H9 (cell line): ENCODE measurements around the gene CCDC85A. TPM values are rescaled to one million over a fixed set of nuclear protein-coding genes. Genes with fewer than 3 reads are reported as not detected.

Experiments used
- DNase-seq: peaks from one replicate; pipeline ENCODE4 v3.0.0-alpha.2; 2017
- H2AFZ ChIP-seq: one replicate; pipeline ENCODE4 v1.6.1; 2013; ENCODE audit warnings: mild to moderate bottlenecking, low read length, control low read depth, moderate library complexity
- H2AK5ac ChIP-seq: 2 replicates; pipeline ENCODE4 v1.6.1; 2013; ENCODE audit warnings: low read length, control low read depth, mixed read lengths; ENCODE audit not compliant: insufficient read length
- H2BK120ac ChIP-seq: one replicate; pipeline ENCODE4 v1.6.1; 2013; ENCODE audit warnings: low read depth, mild to moderate bottlenecking, low read length, control low read depth, inconsistent platforms; ENCODE audit not compliant: poor library complexity, severe bottlenecking
- H2BK12ac ChIP-seq: 2 replicates; pipeline ENCODE4 v1.6.1; 2013; ENCODE audit warnings: low read length, control low read depth, mixed read lengths, low read depth; ENCODE audit not compliant: insufficient read length
- H2BK15ac ChIP-seq: 2 replicates; pipeline ENCODE4 v1.6.1; 2013; ENCODE audit warnings: low read depth, low read length, control low read depth
- H2BK20ac ChIP-seq: one replicate; pipeline ENCODE4 v1.6.1; 2013; ENCODE audit warnings: low read depth, mild to moderate bottlenecking, low read length, control low read depth, inconsistent platforms; ENCODE audit not compliant: poor library complexity, severe bottlenecking
- H2BK5ac ChIP-seq: 2 replicates; pipeline ENCODE4 v1.6.1; 2013; ENCODE audit warnings: low read length, control low read depth, mixed read lengths; ENCODE audit not compliant: insufficient read length
- H3K14ac ChIP-seq: 2 replicates; pipeline ENCODE4 v1.6.1; 2013; ENCODE audit warnings: low read length, control low read depth; ENCODE audit not compliant: insufficient read depth
- H3K18ac ChIP-seq: 2 replicates; pipeline ENCODE4 v1.6.1; 2013; ENCODE audit warnings: low read depth, mild to moderate bottlenecking, mixed read lengths, low read length, control low read depth; ENCODE audit not compliant: insufficient read length
- H3K23ac ChIP-seq: 2 replicates; pipeline ENCODE4 v1.6.1; 2013; ENCODE audit warnings: low read length, control low read depth, mixed read lengths, low read depth; ENCODE audit not compliant: insufficient read length
- H3K23me2 ChIP-seq: 2 replicates; pipeline ENCODE4 v1.6.1; 2013; ENCODE audit warnings: low read depth, mild to moderate bottlenecking, mixed read lengths, low read length, control low read depth; ENCODE audit not compliant: insufficient read length, poor library complexity, severe bottlenecking
- H3K27ac ChIP-seq: 2 replicates; pipeline ENCODE4 v1.5.1; 2013; ENCODE audit warnings: low read length, control low read depth, mixed read lengths, low read depth; ENCODE audit not compliant: insufficient read length
- H3K27me3 ChIP-seq: 2 replicates; pipeline ENCODE4 v1.6.1; 2013; ENCODE audit warnings: low read length, control low read depth, inconsistent platforms; ENCODE audit not compliant: insufficient read depth
- H3K4ac ChIP-seq: 2 replicates; pipeline ENCODE4 v1.6.1; 2013; ENCODE audit warnings: low read depth, mild to moderate bottlenecking, control low read depth, inconsistent platforms, low read length, moderate library complexity
- H3K4me1 ChIP-seq: 2 replicates; pipeline ENCODE4 v1.6.1; 2013; ENCODE audit warnings: low read length, control low read depth, inconsistent platforms; ENCODE audit not compliant: insufficient read depth
- H3K4me2 ChIP-seq: 2 replicates; pipeline ENCODE4 v1.6.1; 2013; ENCODE audit warnings: low read length, control low read depth, mixed read lengths; ENCODE audit not compliant: insufficient read length, insufficient read depth
- H3K56ac ChIP-seq: 2 replicates; pipeline ENCODE4 v1.6.1; 2013; ENCODE audit warnings: low read depth, mild to moderate bottlenecking, mixed read lengths, low read length, control low read depth; ENCODE audit not compliant: insufficient read length
- H3K79me1 ChIP-seq: 2 replicates; pipeline ENCODE4 v1.6.1; 2013; ENCODE audit warnings: low read depth, mild to moderate bottlenecking, moderate library complexity, low read length, control low read depth, inconsistent platforms; ENCODE audit not compliant: insufficient read depth, poor library complexity, severe bottlenecking
- H3K79me2 ChIP-seq: 2 replicates; pipeline ENCODE4 v1.6.1; 2013; ENCODE audit warnings: low read length, control low read depth, inconsistent platforms; ENCODE audit not compliant: insufficient read depth
- H3K9ac ChIP-seq: 2 replicates; pipeline ENCODE4 v1.6.1; 2013; ENCODE audit warnings: low read length, control low read depth, mixed read lengths; ENCODE audit not compliant: insufficient read length; ENCODE audit errors: extremely low read depth
- H3K9me3 ChIP-seq: one replicate; pipeline ENCODE4 v1.6.1; 2013; ENCODE audit warnings: low read depth, low read length, inconsistent platforms; ENCODE audit not compliant: control insufficient read depth
- H3T11ph ChIP-seq: one replicate; pipeline ENCODE4 v1.6.1; 2013; ENCODE audit warnings: mild to moderate bottlenecking, low read length, control low read depth, inconsistent platforms
- H4K20me1 ChIP-seq: one replicate; pipeline ENCODE4 v1.6.1; 2013; ENCODE audit not compliant: control insufficient read depth, insufficient read length, insufficient read depth
- H4K5ac ChIP-seq: 2 replicates; pipeline ENCODE4 v1.6.1; 2013; ENCODE audit warnings: low read depth, mild to moderate bottlenecking, mixed read lengths, low read length, control low read depth; ENCODE audit not compliant: insufficient read length
- H4K8ac ChIP-seq: replicated peaks from 2 replicates; pipeline ENCODE4 v1.6.1; 2013; ENCODE audit warnings: low read length, control low read depth, mixed read lengths, low read depth; ENCODE audit not compliant: insufficient read length
- H4K91ac ChIP-seq: 2 replicates; pipeline ENCODE4 v1.6.1; 2013; ENCODE audit warnings: low read depth, mild to moderate bottlenecking, moderate library complexity, mixed read lengths, low read length, control low read depth; ENCODE audit not compliant: insufficient read length
- H3K27ac Mint-ChIP-seq, 3 experiments: 2 replicates in 2 of 3; 3 replicates in 1 of 3; pipeline ENCODE4 v1.8.0; 2020 to 2021; ENCODE audit warnings: mixed read lengths in 3 of 3, mild to moderate bottlenecking in 1 of 3, moderate library complexity in 1 of 3
- H3K27me3 Mint-ChIP-seq: 2 replicates; pipeline ENCODE4 v1.8.0; 2021; ENCODE audit warnings: low read depth, mild to moderate bottlenecking, moderate library complexity, mixed read lengths
- H3K36me3 Mint-ChIP-seq, 3 experiments: 2 replicates in 2 of 3; 3 replicates in 1 of 3; pipeline ENCODE4 v1.8.0; 2020 to 2021; ENCODE audit warnings: low read depth in 3 of 3, mixed read lengths in 3 of 3; ENCODE audit not compliant: insufficient read depth in 1 of 3
- H3K4me1 Mint-ChIP-seq, 2 experiments: 2 replicates each; pipeline ENCODE4 v1.8.0; 2020; ENCODE audit warnings: mixed read lengths in 2 of 2
- H3K4me3 Mint-ChIP-seq, 2 experiments: 2 replicates in 1 of 2; 3 replicates in 1 of 2; pipeline ENCODE4 v1.8.0; 2020 to 2021; ENCODE audit warnings: mild to moderate bottlenecking in 2 of 2, mixed read lengths in 2 of 2, moderate library complexity in 1 of 2
- H3K9me3 Mint-ChIP-seq, 2 experiments: 2 replicates in 1 of 2; 3 replicates in 1 of 2; pipeline ENCODE4 v1.8.0; 2020; ENCODE audit warnings: mild to moderate bottlenecking in 2 of 2, mixed read lengths in 2 of 2, moderate library complexity in 1 of 2
- CTCF ChIP-seq: fragments of 200-600 bp; sonication (generic); conservative IDR thresholded peaks from 3 replicates; pipeline ENCODE4 v1.8.0; 2021; ENCODE audit warnings: antibody characterized with exemption, mild to moderate bottlenecking
- WGBS: extraction: QIAGEN DNeasy Blood & Tissue Kit; methylation state at CpG from one replicate; pipeline ENCODE4 v1.1.7; 2013; ENCODE audit warnings: missing lambda C conversion rate, low lambda C conversion rate, mixed read lengths; ENCODE audit not compliant: insufficient read length; ENCODE audit errors: extremely low coverage; 5-methylcytosine and 5-hydroxymethylcytosine counted together
- total RNA-seq: library from RNA; stranded (reverse); gene quantifications from 2 replicates; pipeline ENCODE4 v1.2.1, GENCODE V29; 2021

Gene CCDC85A
- total RNA-seq, 1 experiment from 2014 or later = 0.17 TPM

GRCh38 chr2:56199492-56199891 lies 15.7 kb downstream of the CCDC85A start:
- no peak overlapping the region for H3K23ac ChIP-seq
- no peaks in the 10 kb centered on the region for H3K23me2 ChIP-seq
- H2AK5ac ChIP-seq = no peak overlapping the region
- no peak overlapping the region for H2AFZ ChIP-seq
- DNase-seq = no peak
- no peaks in the 10 kb centered on the region for H3K79me1 ChIP-seq
- no peak overlapping the region for H2BK20ac ChIP-seq
- H3K4me1 ChIP-seq = no peaks in the 10 kb centered on the region
- no peak overlapping the region for H3K56ac ChIP-seq
- TF ChIP-seq CTCF = no peak
- H4K5ac ChIP-seq = no peak overlapping the region
- H4K8ac ChIP-seq = no peak overlapping the region
- no peaks in the 10 kb centered on the region for H3K9me3 Mint-ChIP-seq
- H3K27ac Mint-ChIP-seq = no peak overlapping the region; a peak in 1 of 7 replicates
- no peaks in the 10 kb centered on the region for H3K4me1 Mint-ChIP-seq
- no peaks in the 10 kb centered on the region for H3K27me3 ChIP-seq
- H4K91ac ChIP-seq = no peak overlapping the region
- no peaks in the 10 kb centered on the region for H3K9me3 ChIP-seq
- no peaks in the 10 kb centered on the region for H3K36me3 Mint-ChIP-seq
- no peak overlapping the region for H3K4me3 Mint-ChIP-seq
- H3K4me2 ChIP-seq = no peak overlapping the region
- no peak overlapping the region for H3K9ac ChIP-seq
- WGBS = no CpG with 5 or more reads among the region's 1 CpG
- H2BK15ac ChIP-seq = no peak overlapping the region
- peaks cover 50% of the 10 kb centered on the region for H3K27me3 Mint-ChIP-seq
- H3K14ac ChIP-seq = no peak overlapping the region
- H3T11ph ChIP-seq = no peak overlapping the region
- no peak overlapping the region for H2BK120ac ChIP-seq
- H3K79me2 ChIP-seq = no peaks in the 10 kb centered on the region
- no peak overlapping the region for H3K18ac ChIP-seq
- no peak overlapping the region for H2BK12ac ChIP-seq
- H3K4ac ChIP-seq = no peak overlapping the region
- H2BK5ac ChIP-seq = no peak overlapping the region
- H3K27ac ChIP-seq = no peak overlapping the region
- no peaks in the 10 kb centered on the region for H4K20me1 ChIP-seq
